GM23338 (cell line): ENCODE data around the gene UNC80. TPM values are rescaled to one million over a fixed set of nuclear protein-coding genes. Genes with fewer than 3 reads are reported as not detected.

ENCODE experiments used
- ATAC-seq: fragments of 200-7000 bp; cut with Tn5 transposase; 3 replicates; pipeline ENCODE4 v1.9.1; 2020
- DNase-seq: peaks from one replicate; pipeline ENCODE4 v3.0.0-alpha.2; 2015; ENCODE audit warnings: low spot score
- H2AFZ ChIP-seq: fragments of 200-600 bp; sonication (generic); 2 replicates; pipeline ENCODE4 v1.8.0; 2016; ENCODE audit warnings: antibody characterized with exemption, mild to moderate bottlenecking, moderate library complexity
- H3F3A ChIP-seq: fragments of 200-600 bp; sonication (generic); replicated peaks from 2 replicates; pipeline ENCODE4 v1.8.0; 2017; ENCODE audit warnings: antibody characterized with exemption, mixed run types, low read depth
- H3K27ac ChIP-seq: fragments of 200-600 bp; sonication (generic); 2 replicates; pipeline ENCODE4 v1.6.1; 2016; ENCODE audit warnings: low read depth
- H3K27me3 ChIP-seq: fragments of 200-600 bp; sonication (generic); 2 replicates; pipeline ENCODE4 v1.8.0; 2016; ENCODE audit warnings: mild to moderate bottlenecking, mixed run types, moderate library complexity; ENCODE audit not compliant: insufficient read depth
- H3K36me3 ChIP-seq: fragments of 200-600 bp; sonication (generic); 2 replicates; pipeline ENCODE4 v1.8.0; 2016; ENCODE audit warnings: mild to moderate bottlenecking; ENCODE audit not compliant: insufficient read depth
- H3K4me1 ChIP-seq: fragments of 200-600 bp; sonication (generic); 2 replicates; pipeline ENCODE4 v1.8.0; 2016; ENCODE audit warnings: mild to moderate bottlenecking, moderate library complexity; ENCODE audit not compliant: insufficient read depth
- H3K4me2 ChIP-seq: fragments of 200-600 bp; sonication (generic); 2 replicates; pipeline ENCODE4 v1.7.1; 2017; ENCODE audit warnings: mixed run types
- H3K4me3 ChIP-seq: fragments of 200-600 bp; sonication (generic); 2 replicates; pipeline ENCODE4 v1.6.1; 2016; ENCODE audit warnings: mixed run types
- H3K79me2 ChIP-seq: fragments of 200-600 bp; sonication (generic); replicated peaks from 2 replicates; pipeline ENCODE4 v1.8.0; 2017; ENCODE audit warnings: mild to moderate bottlenecking; ENCODE audit not compliant: insufficient read depth
- H3K9me2 ChIP-seq: fragments of 200-600 bp; sonication (generic); 2 replicates; pipeline ENCODE4 v1.8.0; 2017; ENCODE audit not compliant: insufficient read depth
- H4K20me1 ChIP-seq: fragments of 200-600 bp; sonication (generic); replicated peaks from 2 replicates; pipeline ENCODE4 v1.8.0; 2017; ENCODE audit warnings: mild to moderate bottlenecking; ENCODE audit not compliant: insufficient read depth
- H3K27ac Mint-ChIP-seq: 2 replicates; pipeline ENCODE4 v1.8.0; 2020; ENCODE audit warnings: inconsistent platforms, mild to moderate bottlenecking, moderate library complexity, mixed read lengths
- H3K27me3 Mint-ChIP-seq: 3 replicates; pipeline ENCODE4 v1.8.0; 2022; ENCODE audit warnings: low read depth, mild to moderate bottlenecking, moderate library complexity, mixed read lengths, inconsistent platforms; ENCODE audit not compliant: insufficient read depth, poor library complexity
- H3K36me3 Mint-ChIP-seq: 3 replicates; pipeline ENCODE4 v1.8.0; 2021; ENCODE audit warnings: low read depth, mild to moderate bottlenecking, inconsistent platforms, moderate library complexity, mixed read lengths
- H3K4me1 Mint-ChIP-seq: 3 replicates; pipeline ENCODE4 v1.8.0; 2020; ENCODE audit warnings: mild to moderate bottlenecking, inconsistent platforms, mixed read lengths
- H3K4me3 Mint-ChIP-seq: 3 replicates; pipeline ENCODE4 v1.8.0; 2021; ENCODE audit warnings: moderate library complexity, mild to moderate bottlenecking, inconsistent platforms, mixed read lengths
- H3K9me3 Mint-ChIP-seq: 3 replicates; pipeline ENCODE4 v1.8.0; 2020; ENCODE audit warnings: moderate library complexity, mild to moderate bottlenecking, inconsistent platforms, mixed read lengths
- ETS1 ChIP-seq: IDR thresholded peaks from 2 replicates; pipeline ENCODE4 v1.6.1; 2016; ENCODE audit warnings: antibody characterized with exemption
- EZH2 ChIP-seq: fragments of 200-600 bp; sonication (generic); IDR thresholded peaks from one replicate; pipeline ENCODE4 v1.8.0; 2017; ENCODE audit warnings: antibody characterized with exemption, mild to moderate bottlenecking, low read depth; ENCODE audit not compliant: unreplicated experiment
- EZH2phosphoT487 ChIP-seq: fragments of 200-600 bp; sonication (generic); IDR thresholded peaks from one replicate; pipeline ENCODE4 v1.8.1; 2018; ENCODE audit warnings: antibody characterized with exemption; ENCODE audit not compliant: unreplicated experiment
- JUNB ChIP-seq: IDR thresholded peaks from one replicate; pipeline ENCODE4 v1.6.1; 2016; ENCODE audit warnings: antibody characterized with exemption; ENCODE audit not compliant: unreplicated experiment
- REST ChIP-seq: IDR thresholded peaks from one replicate; pipeline ENCODE4 v1.6.1; 2018; ENCODE audit warnings: antibody characterized with exemption; ENCODE audit not compliant: unreplicated experiment
- ZNF114 ChIP-seq: fragments of 250-450 bp; sonication (Bioruptor Pico); IDR thresholded peaks from 2 replicates; pipeline ENCODE4 v1.5.0; 2020; ENCODE audit warnings: mild to moderate bottlenecking, moderate library complexity
- ZNF331 ChIP-seq: fragments of 250-450 bp; sonication (Bioruptor Pico); IDR thresholded peaks from 2 replicates; pipeline ENCODE4 v1.5.0; 2020; ENCODE audit warnings: low read depth, mild to moderate bottlenecking, moderate library complexity
- ZNF462 ChIP-seq: fragments of 250-450 bp; sonication (Bioruptor Pico); IDR thresholded peaks from 2 replicates; pipeline ENCODE4 v1.5.0; 2020; ENCODE audit warnings: mild to moderate bottlenecking, moderate library complexity
- polyA plus RNA-seq: library from polyadenylated mRNA; unstranded; fragments of >200 nt; fragmentation: Nextera tagmentation; extraction: Ambion mirVana; gene quantifications from 2 replicates; pipeline ENCODE4 v1.2.1, GENCODE V29; 2016
- total RNA-seq: library from RNA; depleted of rRNA; stranded (reverse); fragments of >200 nt; shearing (Covaris generic); gene quantifications from 2 replicates; pipeline ENCODE4 v1.2.3, GENCODE V29; 2014

Gene UNC80
- total and polyA plus RNA-seq, 2 experiments from 2014 or later, result 0.11 to 1.5 TPM

- no peak for TF ChIP-seq ZNF462 (CRISPR knock-in tag)
Observed at GRCh38 chr2:209773377-209773776, 1.7 kb downstream of the UNC80 start (continued).

- Mint-ChIP-seq H3K36me3 (no peaks in the 10 kb centered on the region), H3K27ac (no peak overlapping the region), H3K9me3 (no peaks in the 10 kb centered on the region), H3K4me1 (peaks cover 41% of the 10 kb centered on the region), H3K27me3 (no peaks in the 10 kb centered on the region), H3K4me3 (no peak overlapping the region)
- ATAC-seq (no peak), DNase-seq (no peak)
- Histone ChIP-seq H3K4me1 (peaks cover 21% of the 10 kb centered on the region), H3K9me2 (no peaks in the 10 kb centered on the region), H3K79me2 (no peaks in the 10 kb centered on the region), H3K27ac (no peak overlapping the region), H3K4me2 (no peak overlapping the region), H3K27me3 (no peaks in the 10 kb centered on the region), H3K36me3 (no peaks in the 10 kb centered on the region), H3K4me3 (no peak overlapping the region), H3F3A (no peaks in the 10 kb centered on the region), H2AFZ (no peak overlapping the region), H4K20me1 (no peaks in the 10 kb centered on the region)
- no peak for TF ChIP-seq ETS1
Observed at GRCh38 chr2:209787416-209787815, 15.8 kb downstream of the UNC80 start.

- H3K4me1 ChIP-seq, result peaks cover 12% of the 10 kb centered on the region
- no peaks in the 10 kb centered on the region for H4K20me1 ChIP-seq
- H3K79me2 ChIP-seq, result no peaks in the 10 kb centered on the region
- peaks cover 31% of the 10 kb centered on the region for H3K4me1 Mint-ChIP-seq
- no peak overlapping the region for H3K27ac ChIP-seq
- no peaks in the 10 kb centered on the region for H3K9me2 ChIP-seq
- peaks cover 2% of the 10 kb centered on the region; the same call in 1 of the 3 replicates for H3K9me3 Mint-ChIP-seq
- H3K36me3 ChIP-seq, result no peaks in the 10 kb centered on the region
- DNase-seq (no peak), ATAC-seq (no peak)
- no peak overlapping the region for H3K4me3 ChIP-seq
- H3K27me3 Mint-ChIP-seq, result no peaks in the 10 kb centered on the region
- no peak overlapping the region for H3K4me2 ChIP-seq
- H3K36me3 Mint-ChIP-seq, result no peaks in the 10 kb centered on the region
- H3K27ac Mint-ChIP-seq, result no peak overlapping the region
- no peak overlapping the region for H3K4me3 Mint-ChIP-seq
- H2AFZ ChIP-seq, result no peak overlapping the region
- H3F3A ChIP-seq, result no peaks in the 10 kb centered on the region
- no peaks in the 10 kb centered on the region for H3K27me3 ChIP-seq
- TF ChIP-seq EZH2, result no peak
- no peak for TF ChIP-seq ETS1
- no peak for TF ChIP-seq REST
- TF ChIP-seq ZNF114, result no peak
- TF ChIP-seq ZNF331 (CRISPR knock-in tag), result no peak
- TF ChIP-seq EZH2phosphoT487, result no peak
- TF ChIP-seq JUNB, result no peak
Observed at GRCh38 chr2:209788925-209789324, 17.3 kb downstream of the UNC80 start.
